ENCODE data around the gene PTCH2. TPM values are rescaled to one million over a fixed set of nuclear protein-coding genes. Genes with fewer than 3 reads are reported as not detected.

The PTCH2 gene
- total and polyA plus RNA-seq, 2 of the 13 experiments (the other 11 are each of a cell fraction or from before 2014, with no cell fraction given): 0.60 to 1.5 TPM

- TF ChIP-seq ZNF646 (CRISPR knock-in tag; IDR thresholded peaks at IDR 0.05) (no peak), NR2F1 (CRISPR knock-in tag; IDR thresholded peaks at IDR 0.05) (peak in 1 of 2 experiments; percentile 30; a peak in 1 of 4 replicates), ZNF773 (CRISPR knock-in tag; IDR thresholded peaks at IDR 0.05; ENCODE audit: borderline replicate concordance) (0 out of 2 replicates have a peak, but pooled peaks have one; percentile 31), RBAK (CRISPR knock-in tag; IDR thresholded peaks at IDR 0.05) (peak; percentile 23; the same call in 1 of the 2 replicates), YEATS2 (CRISPR knock-in tag; IDR thresholded peaks at IDR 0.05; ENCODE audit: borderline replicate concordance) (peak; percentile 69; the same call in 1 of the 2 replicates), SRSF9 (IDR thresholded peaks at IDR 0.05; ENCODE audit: borderline replicate concordance, insufficient read depth, low read depth, low read length, poor library complexity, severe bottlenecking) (no peak), ZSCAN25 (CRISPR knock-in tag; IDR thresholded peaks at IDR 0.05) (peak; percentile 86), ZSCAN21 (CRISPR knock-in tag; IDR thresholded peaks at IDR 0.05; ENCODE audit: borderline replicate concordance) (peak; percentile 69), BCLAF1 (IDR thresholded peaks at IDR 0.05) (no peak), ZNF343 (CRISPR knock-in tag; IDR thresholded peaks at IDR 0.05) (0 out of 2 replicates have a peak, but pooled peaks have one; percentile 17), ZNF709 (CRISPR knock-in tag; IDR thresholded peaks at IDR 0.05) (0 out of 2 replicates have a peak, but pooled peaks have one; percentile 12), LRRFIP1 (CRISPR knock-in tag; conservative IDR thresholded peaks at IDR 0.05) (0 out of 2 replicates have a peak, but pooled peaks have one; percentile 50), ATF4 (CRISPR knock-in tag; IDR thresholded peaks at IDR 0.05) (no peak), ZNF350 (CRISPR knock-in tag; IDR thresholded peaks at IDR 0.05; ENCODE audit: borderline replicate concordance, low read depth) (peak; percentile 41; the same call in 1 of the 2 replicates)
These were observed 16.5 kb downstream of the PTCH2 start (continued) for GRCh38 chr1:44826375-44827196.

All from HepG2 (cell line).